ENCODE data around the gene RPL12. TPM values are rescaled to one million over a fixed set of nuclear protein-coding genes. Genes with fewer than 3 reads are reported as not detected.

RPL12 gene
- total and polyA plus RNA-seq, 9 of the 15 experiments (the other 6 are each of a cell fraction or from before 2014, with no cell fraction given), result 1,614 to 4,558 (median 2,531) TPM

GRCh38 chr9:127451858-127452656, 851 bp upstream of the RPL12 start (continued):
- TF ChIP-seq NRF1 (conservative IDR thresholded peaks at IDR 0.05 in 1 of 2, IDR thresholded peaks at IDR 0.05 in 1 of 2) (no peak), RBM39 (optimal IDR thresholded peaks at IDR 0.05; ENCODE audit: low read depth, low read length) (no peak), COPS2 (conservative IDR thresholded peaks at IDR 0.05) (no peak), SRSF7 (optimal IDR thresholded peaks at IDR 0.05; ENCODE audit: low read depth, low read length) (no peak), UBTF (IDR thresholded peaks at IDR 0.05; ENCODE audit: borderline replicate concordance in 1 of 2, low read depth in 2 of 2, low read length in 2 of 2) (no peak), HBP1 (CRISPR knock-in tag; IDR thresholded peaks at IDR 0.05) (no peak), TOE1 (IDR thresholded peaks at IDR 0.05; ENCODE audit: borderline replicate concordance) (0 out of 2 replicates have a peak, but pooled peaks have one; percentile 20), TOE1 (CRISPR knock-in tag; IDR thresholded peaks at IDR 0.05; ENCODE audit: borderline replicate concordance, low read depth) (no peak), MAZ (CRISPR knock-in tag; conservative IDR thresholded peaks at IDR 0.05 in 1 of 2, IDR thresholded peaks at IDR 0.05 in 1 of 2) (peak in 1 of 2 experiments; percentile 14; a peak in 2 of 4 replicates), SRSF1 (IDR thresholded peaks at IDR 0.05; ENCODE audit: low read depth, low read length) (no peak), ETV5 (CRISPR knock-in tag; IDR thresholded peaks at IDR 0.05; ENCODE audit: low read depth) (no peak), SRF (CRISPR knock-in tag; IDR thresholded peaks at IDR 0.05) (0 out of 4 replicates have a peak, but pooled peaks of 1 of the 2 experiments have one; percentile 30), PBX2 (CRISPR knock-in tag; IDR thresholded peaks at IDR 0.05; ENCODE audit: low read depth) (no peak), PBX2 (tag; conservative IDR thresholded peaks at IDR 0.05; ENCODE audit: low read depth) (no peak), MTA3 (IDR thresholded peaks at IDR 0.05; ENCODE audit: borderline replicate concordance) (no peak), ZNF146 (CRISPR knock-in tag; IDR thresholded peaks at IDR 0.05; ENCODE audit: unreplicated experiment) (no peak)

All from K562 (cell line).